Esophagus (tissue), 2 donors: Measurements from ENCODE around the gene ATF1. TPM values are rescaled to one million over a fixed set of nuclear protein-coding genes. Genes with fewer than 3 reads are reported as not detected.
A peak's percentile ranks its signal among the peaks of the same experiment; 100 is the strongest.
"Not testable (repeated sequence)": the region's sequence is repeated elsewhere in the genome, so short reads cannot be mapped to it uniquely, and the experiment has no call there.

Experiments used
- H3K27ac ChIP-seq, 2 donors: one replicate each; pipeline ENCODE4 v1.5.1; 2013; ENCODE audit warnings: low read depth in 2 of 2, mild to moderate bottlenecking in 2 of 2, inconsistent platforms in 1 of 2, low read length in 1 of 2, moderate library complexity in 1 of 2
- H3K27me3 ChIP-seq, 2 donors: one replicate each; pipeline ENCODE4 v1.6.1; 2013; ENCODE audit warnings: low read length in 2 of 2, control low read depth in 1 of 2, mild to moderate bottlenecking in 1 of 2; ENCODE audit not compliant: insufficient read depth in 2 of 2, control insufficient read depth in 1 of 2
- H3K36me3 ChIP-seq, 2 donors: one replicate each; pipeline ENCODE4 v1.6.1; 2013; ENCODE audit warnings: low read length in 1 of 2; ENCODE audit not compliant: control insufficient read depth in 2 of 2, insufficient read depth in 2 of 2
- H3K4me1 ChIP-seq, 2 donors: one replicate each; pipeline ENCODE4 v1.6.1; 2013; ENCODE audit warnings: low read length in 1 of 2; ENCODE audit not compliant: control insufficient read depth in 2 of 2, insufficient read depth in 2 of 2
- H3K4me3 ChIP-seq, 2 donors: one replicate each; pipeline ENCODE4 v1.5.1; 2013; ENCODE audit warnings: low read length in 2 of 2, mild to moderate bottlenecking in 2 of 2, low read depth in 1 of 2, moderate library complexity in 1 of 2
- H3K9me3 ChIP-seq, 2 donors: one replicate each; pipeline ENCODE4 v1.6.1; 2013; ENCODE audit warnings: mild to moderate bottlenecking in 2 of 2, low read depth in 1 of 2, low read length in 1 of 2, moderate library complexity in 1 of 2; ENCODE audit not compliant: control insufficient read depth in 2 of 2, insufficient read depth in 1 of 2
- WGBS, 2 donors: extraction: QIAGEN DNeasy Blood & Tissue Kit; methylation state at CpG; one replicate each; pipeline ENCODE4 v1.1.7; 2013; 5-methylcytosine and 5-hydroxymethylcytosine counted together
- polyA plus RNA-seq, 2 donors: library from polyadenylated mRNA; stranded (reverse); fragments of 200-250 nt; gene quantifications; one replicate each; pipeline ENCODE4 v1.2.3, GENCODE V29; 2013
- donor health status: healthy with polysubstance abuse.
- donor health status: Bipolar disorder and iron deficiency.

ATF1 gene
- polyA plus RNA-seq, 2 donors: 4.2 to 9.7 TPM

DNA sequence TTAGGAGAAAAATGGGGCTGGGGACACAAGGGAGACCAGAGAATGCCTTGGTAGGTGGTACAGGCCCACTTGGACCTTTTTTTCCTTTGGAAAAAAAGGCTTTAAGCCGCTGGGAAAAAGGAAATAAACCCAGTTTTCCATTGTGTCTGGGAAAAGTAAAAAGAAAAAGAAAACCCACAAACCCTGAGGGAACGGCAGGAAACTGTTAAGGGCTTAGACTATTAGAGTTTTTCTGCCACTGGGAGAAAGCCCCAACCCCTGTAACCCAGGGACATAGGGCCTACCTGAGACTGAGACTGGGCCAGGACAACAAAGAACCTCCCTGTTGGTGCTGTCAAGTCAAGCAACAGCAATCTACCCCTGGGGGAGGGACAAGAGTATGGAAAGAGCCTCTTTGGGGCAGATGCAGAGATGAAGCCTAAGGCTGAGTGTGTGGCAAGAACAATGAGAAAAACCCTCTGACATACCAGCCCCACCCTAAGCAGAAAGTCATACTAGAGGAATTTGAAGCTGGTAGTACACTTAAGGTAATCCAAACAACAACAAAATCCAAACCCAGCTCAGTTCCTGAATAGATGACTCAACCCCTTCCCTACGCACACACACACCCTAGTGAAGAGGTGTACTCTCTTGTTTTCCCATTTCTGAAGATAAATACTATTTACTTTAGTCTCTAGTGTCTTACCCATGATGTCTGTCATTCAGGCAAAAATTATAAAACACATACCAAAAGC lies 22.8 kb downstream of the ATF1 start:
- no peaks in the 10 kb centered on the region for H3K27me3 ChIP-seq
- H3K27ac ChIP-seq: peak overlapping the region; percentile 85 to 87
- H3K9me3 ChIP-seq: no peaks in the 10 kb centered on the region
- no peaks in the 10 kb centered on the region for H3K36me3 ChIP-seq
- H3K4me1 ChIP-seq: peaks cover 0 to 2% of the 10 kb centered on the region in 2 donors
- H3K4me3 ChIP-seq: no peak overlapping the region
- WGBS, 2 donors: 50 to 76% methylated on average over 3 of the region's 3 CpGs

DNA sequence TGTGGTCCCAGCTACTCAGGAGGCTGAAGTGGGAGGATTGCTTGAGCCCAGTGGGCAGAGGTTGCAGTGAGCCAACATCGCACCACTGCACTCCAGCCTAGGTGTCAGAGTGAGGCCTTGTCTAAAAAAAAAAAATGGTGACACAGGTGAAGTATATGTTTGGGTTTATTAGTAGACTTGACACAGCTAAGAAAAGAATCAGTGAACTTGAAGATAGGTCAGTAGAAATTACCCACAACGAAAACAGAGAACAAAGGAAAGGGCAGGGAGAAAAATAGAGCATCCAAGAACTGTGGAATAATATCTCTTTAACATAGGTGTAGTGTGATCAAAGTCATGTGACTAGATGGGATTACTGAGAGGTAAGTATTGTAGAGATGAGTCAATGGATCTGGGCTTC lies 23.7 kb downstream of the ATF1 start:
- peak overlapping the region in 1 of 2 donors; percentile 74 for H3K27ac ChIP-seq
- no peaks in the 10 kb centered on the region for H3K36me3 ChIP-seq
- no peaks in the 10 kb centered on the region for H3K9me3 ChIP-seq
- 92 to 96% methylated on average over 2 of the region's 2 CpGs for WGBS, 2 donors
- peaks cover 0 to 2% of the 10 kb centered on the region in 2 donors for H3K4me1 ChIP-seq
- H3K4me3 ChIP-seq: no peak overlapping the region
- H3K27me3 ChIP-seq: no peaks in the 10 kb centered on the region

DNA sequence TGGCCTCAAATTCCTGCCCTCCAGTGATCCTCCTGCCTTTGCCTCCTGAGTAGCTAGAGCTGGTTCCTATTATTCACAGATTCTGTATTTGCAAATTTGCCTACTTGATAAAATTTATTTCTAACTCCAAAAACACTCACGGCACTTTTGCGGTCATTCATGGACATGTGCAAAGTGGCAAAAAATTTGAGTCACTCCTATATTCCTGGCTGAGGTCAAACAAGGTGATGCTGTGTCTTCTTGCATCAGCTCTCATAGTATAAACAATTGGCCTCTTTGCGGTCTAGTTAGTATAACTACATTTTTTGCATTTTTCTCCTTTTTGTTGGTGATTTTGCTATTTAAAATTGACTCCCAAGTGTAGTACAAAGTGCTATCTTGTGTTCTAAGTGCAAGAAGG lies 24.7 kb downstream of the ATF1 start:
- Histone ChIP-seq H3K27ac (no peak overlapping the region), H3K4me3 (no peak overlapping the region)
- WGBS, 2 donors: 87 to 90% methylated on average over 3 of the region's 3 CpGs

DNA sequence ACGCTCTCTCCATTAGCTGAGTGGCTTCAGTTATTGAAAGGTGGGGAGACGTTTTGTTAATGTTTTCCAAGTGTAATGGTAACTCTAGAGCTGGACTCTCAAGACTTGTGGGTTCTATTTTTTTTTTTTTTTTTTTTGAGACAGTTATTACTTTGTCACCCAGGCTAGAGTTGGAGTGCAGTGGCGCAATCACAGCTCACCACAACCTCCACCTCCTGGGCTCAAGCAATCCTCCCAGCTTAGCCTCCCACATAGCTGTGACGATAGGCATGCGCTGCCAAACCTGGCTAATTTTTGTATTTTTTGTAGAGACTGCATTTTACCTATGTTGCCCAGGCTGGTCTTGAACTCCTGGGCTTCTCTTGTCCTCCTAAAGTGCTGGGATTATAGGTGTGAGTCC lies 26.2 kb downstream of the ATF1 start:
- Histone ChIP-seq H3K4me1 (no peaks in the 10 kb centered on the region), H3K4me3 (no peak overlapping the region), H3K9me3 (no peaks in the 10 kb centered on the region), H3K27me3 (no peaks in the 10 kb centered on the region), H3K27ac (no peak overlapping the region), H3K36me3 (no peaks in the 10 kb centered on the region)
- 93 to 94% methylated on average over 5 of the region's 5 CpGs for WGBS, 2 donors

More for the DNA sequence above, 24.7 kb downstream of the ATF1 start:
- no peaks in the 10 kb centered on the region for H3K36me3 ChIP-seq
- peaks cover 0 to 2% of the 10 kb centered on the region in 2 donors for H3K4me1 ChIP-seq
- no peaks in the 10 kb centered on the region for H3K9me3 ChIP-seq
- no peaks in the 10 kb centered on the region for H3K27me3 ChIP-seq

DNA sequence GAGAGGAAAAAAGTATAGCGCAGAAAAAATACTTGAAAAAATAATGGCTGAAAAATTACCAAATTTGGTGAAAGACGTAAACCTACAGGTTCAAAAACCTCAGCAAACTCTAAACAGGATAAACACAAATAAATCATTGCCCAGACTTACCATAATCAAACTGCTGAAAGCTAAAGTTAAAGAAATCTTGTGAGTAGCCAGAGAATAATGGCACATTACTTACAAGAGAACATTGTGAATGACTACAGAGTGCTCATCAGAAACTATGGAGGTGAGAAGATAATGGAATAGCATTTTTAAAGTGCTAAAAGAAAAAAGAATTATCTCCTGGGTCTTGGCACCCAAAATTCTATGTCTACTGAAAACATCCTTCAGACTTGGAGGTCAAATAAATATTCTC lies 36.0 kb downstream of the ATF1 start:
- Histone ChIP-seq H3K27me3 (no peaks in the 10 kb centered on the region), H3K4me3 (no peak overlapping the region), H3K4me1 (no peaks in the 10 kb centered on the region), H3K9me3 (no peaks in the 10 kb centered on the region), H3K36me3 (peaks cover 6 to 12% of the 10 kb centered on the region in 2 donors), H3K27ac (no peak overlapping the region)
- 99% methylated on average over 2 of the region's 2 CpGs for WGBS, 2 donors

DNA sequence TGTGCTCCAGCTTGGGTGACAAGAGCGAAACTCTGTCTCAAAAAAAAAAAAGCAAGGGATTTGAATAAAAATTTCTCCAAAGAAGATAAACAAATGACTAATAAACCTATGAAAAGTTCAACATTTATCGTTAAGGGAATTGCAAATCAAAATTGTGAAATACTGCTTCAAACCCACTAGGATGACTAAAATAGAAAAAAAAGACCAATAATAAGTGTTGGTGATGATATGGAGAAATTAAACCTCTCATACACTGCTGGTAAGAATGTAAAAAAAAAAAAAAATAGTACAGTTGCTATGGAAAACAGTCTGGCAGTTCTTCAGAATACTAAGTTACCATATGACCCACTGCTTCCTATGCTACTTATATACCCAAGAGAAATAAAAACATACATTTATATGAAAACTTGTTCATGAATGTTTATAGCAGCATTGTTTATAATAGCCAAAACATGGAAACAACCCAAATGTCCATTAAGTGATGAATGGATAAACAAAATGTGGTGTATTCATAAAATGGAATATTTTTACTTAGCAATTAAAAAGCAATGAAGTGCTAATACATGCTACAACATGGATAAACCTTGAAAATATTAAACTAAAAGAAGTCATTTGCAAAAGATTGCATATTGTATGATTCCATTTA lies 39.5 kb downstream of the ATF1 start:
- WGBS, 2 donors: 92 to 95% methylated on average over 2 of the region's 2 CpGs
- peaks cover 0 to 8% of the 10 kb centered on the region in 2 donors for H3K36me3 ChIP-seq
- H3K27me3 ChIP-seq: no peaks in the 10 kb centered on the region
- no peaks in the 10 kb centered on the region for H3K4me1 ChIP-seq
- no peak overlapping the region for H3K27ac ChIP-seq
- no peak overlapping the region for H3K4me3 ChIP-seq
- no peaks in the 10 kb centered on the region for H3K9me3 ChIP-seq

DNA sequence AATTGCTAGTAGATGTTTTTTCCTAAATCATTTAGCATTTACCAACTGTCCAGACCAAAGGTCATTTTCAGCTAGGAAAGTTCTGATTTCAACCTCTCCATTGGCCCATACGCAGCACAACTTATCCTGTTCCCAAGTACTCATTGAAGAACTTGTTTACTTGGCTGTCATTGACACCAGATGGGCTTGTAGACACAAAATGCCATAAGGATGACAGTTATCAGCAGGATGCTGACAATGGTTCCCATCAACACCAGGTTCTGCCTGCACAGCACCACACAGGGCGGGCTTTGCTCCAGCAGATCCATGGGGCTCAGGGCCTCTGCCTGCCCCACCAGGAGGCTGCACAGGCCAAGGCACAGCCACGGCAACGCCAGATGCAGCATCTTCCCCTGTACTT lies 42.3 kb downstream of the ATF1 start:
- H3K36me3 ChIP-seq: no peaks in the 10 kb centered on the region
- 94 to 96% methylated on average over 4 of the region's 4 CpGs for WGBS, 2 donors
- H3K4me1 ChIP-seq: no peaks in the 10 kb centered on the region
- H3K4me3 ChIP-seq: no peak overlapping the region
- no peaks in the 10 kb centered on the region for H3K9me3 ChIP-seq
- no peak overlapping the region for H3K27ac ChIP-seq
- no peaks in the 10 kb centered on the region for H3K27me3 ChIP-seq

DNA sequence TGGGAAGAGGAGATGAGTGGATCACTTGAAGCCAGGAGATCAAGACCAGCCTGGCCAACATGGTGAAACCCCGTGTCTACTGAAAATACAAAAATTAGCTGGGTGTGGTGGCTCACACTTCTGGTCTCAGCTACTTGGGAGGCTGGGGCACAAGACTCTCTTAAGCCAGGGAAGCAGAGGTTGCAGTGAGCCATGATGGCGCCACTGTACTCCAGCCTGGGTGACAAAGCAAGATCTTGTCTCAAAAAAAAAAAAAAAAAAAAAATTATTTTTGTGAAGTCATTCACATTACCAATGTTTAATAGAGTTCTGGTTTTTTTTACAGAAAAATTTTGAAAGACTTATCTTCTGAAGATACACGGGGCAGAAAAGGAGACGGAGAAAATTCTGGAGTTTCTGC lies 45.2 kb downstream of the ATF1 start:
- WGBS, 2 donors: 96 to 98% methylated on average over 4 of the region's 4 CpGs
- not testable (repeated sequence) for H3K36me3 ChIP-seq, H3K27me3 ChIP-seq, H3K4me3 ChIP-seq, H3K9me3 ChIP-seq, H3K27ac ChIP-seq, H3K4me1 ChIP-seq

DNA sequence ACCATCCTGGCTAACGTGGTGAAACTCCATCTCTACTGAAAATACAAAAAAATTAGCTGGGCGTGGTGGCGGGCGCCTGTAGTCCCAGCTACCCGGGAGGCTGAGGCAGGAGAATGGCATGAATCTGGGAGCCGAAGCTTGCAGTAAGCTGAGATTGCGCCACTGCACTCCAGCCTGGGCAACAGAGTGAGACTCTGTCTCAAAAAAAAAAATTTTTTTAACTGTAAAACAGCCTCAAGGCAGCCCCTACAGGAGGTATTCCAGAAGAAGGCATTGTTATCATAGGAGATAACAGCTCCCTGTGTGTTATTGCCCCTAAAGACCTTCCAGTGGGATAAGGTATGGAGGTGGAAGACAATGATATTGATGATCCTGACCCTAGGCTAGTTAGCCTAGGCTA lies 51.0 kb downstream of the ATF1 start:
- WGBS, 2 donors: 93 to 97% methylated on average over 7 of the region's 7 CpGs
- H3K27ac ChIP-seq, H3K9me3 ChIP-seq, H3K27me3 ChIP-seq, H3K4me1 ChIP-seq, H3K36me3 ChIP-seq, H3K4me3 ChIP-seq: not testable (repeated sequence)

DNA sequence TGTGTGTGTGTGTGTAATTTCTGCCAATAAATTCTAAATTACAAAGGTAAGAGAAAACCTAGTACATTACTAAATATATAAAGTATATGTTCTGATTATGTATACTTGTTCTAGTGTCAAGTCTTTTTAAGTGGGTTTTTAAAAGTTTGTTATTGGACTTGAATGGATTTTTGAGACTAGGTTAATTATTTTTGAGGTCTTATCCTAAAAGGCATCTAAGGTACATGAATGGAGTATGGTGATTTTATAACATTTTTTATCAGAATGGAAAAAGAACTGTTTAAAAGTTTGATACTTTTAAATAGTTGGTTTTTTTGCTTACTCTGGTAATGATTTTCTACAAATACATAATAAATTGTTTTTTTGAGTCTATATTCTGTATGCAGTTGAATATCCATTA lies 56.3 kb downstream of the ATF1 start:
- Histone ChIP-seq H3K27me3 (no peaks in the 10 kb centered on the region), H3K27ac (no peak overlapping the region), H3K36me3 (peaks cover 0 to 2% of the 10 kb centered on the region in 2 donors), H3K4me1 (no peaks in the 10 kb centered on the region), H3K9me3 (no peaks in the 10 kb centered on the region), H3K4me3 (no peak overlapping the region)
